Raji (cell line): ENCODE results near the gene BTBD2.

Experiments used
- POLR2A ChIP-seq: IDR thresholded peaks from 2 replicates; pipeline ENCODE4 v1.6.1; 2011; ENCODE audit warnings: low read depth, low read length, control low read depth; ENCODE audit not compliant: insufficient read depth

BTBD2 gene

GRCh38 chr19:2046046-2046907 lies 30.8 kb upstream of the BTBD2 start:
- no peak for TF ChIP-seq POLR2A

- TF ChIP-seq POLR2A, result no peak
Observed at GRCh38 chr19:2045501-2046045, 30.1 kb upstream of the BTBD2 start.

- no peak for TF ChIP-seq POLR2A
Observed at GRCh38 chr19:2044709-2045500, 29.4 kb upstream of the BTBD2 start.

GRCh38 chr19:2043961-2044708 lies 28.6 kb upstream of the BTBD2 start:
- TF ChIP-seq POLR2A, result no peak

GRCh38 chr19:2043251-2043641 lies 27.7 kb upstream of the BTBD2 start:
- TF ChIP-seq POLR2A, result no peak

GRCh38 chr19:2042485-2043250 lies 27.2 kb upstream of the BTBD2 start:
- no peak; the same call in 1 of the 2 replicates for TF ChIP-seq POLR2A

- 0 out of 2 replicates have a peak, but pooled peaks have one; percentile 19 for TF ChIP-seq POLR2A
Observed at GRCh38 chr19:2041683-2042484, 26.4 kb upstream of the BTBD2 start.

GRCh38 chr19:2041433-2041682 lies 25.8 kb upstream of the BTBD2 start:
- no peak for TF ChIP-seq POLR2A

GRCh38 chr19:2040647-2041432 lies 25.3 kb upstream of the BTBD2 start:
- TF ChIP-seq POLR2A, result no peak

- no peak for TF ChIP-seq POLR2A
Observed at GRCh38 chr19:2039959-2040646, 24.6 kb upstream of the BTBD2 start.

GRCh38 chr19:2039089-2039958 lies 23.8 kb upstream of the BTBD2 start:
- TF ChIP-seq POLR2A, result no peak

GRCh38 chr19:2038284-2039088 lies 23.0 kb upstream of the BTBD2 start:
- TF ChIP-seq POLR2A, result no peak
